HK-2 (cell line): ENCODE results near the gene TENT4B.

Experiments used
- DNase-seq: peaks from one replicate; pipeline ENCODE4 v3.0.0-alpha.2; 2018; ENCODE audit not compliant: unreplicated experiment

TENT4B gene

GRCh38 chr16:50256604-50257003 lies 103.5 kb downstream of the TENT4B start:
- DNase-seq = no peak

- no peak for DNase-seq
Measured at GRCh38 chr16:50257876-50258275, 104.8 kb downstream of the TENT4B start.

GRCh38 chr16:50259334-50260205 lies 106.5 kb downstream of the TENT4B start:
- no peak for DNase-seq

- no peak for DNase-seq
Measured at GRCh38 chr16:50260206-50261159, 107.4 kb downstream of the TENT4B start.

GRCh38 chr16:50261160-50261706 lies 108.1 kb downstream of the TENT4B start:
- no peak for DNase-seq

- no peak for DNase-seq
Measured at GRCh38 chr16:50261707-50262235, 108.7 kb downstream of the TENT4B start.

- no peak for DNase-seq
Measured at GRCh38 chr16:50263060-50263909, 110.2 kb downstream of the TENT4B start.

- DNase-seq = no peak
Measured at GRCh38 chr16:50263940-50264929, 111.1 kb downstream of the TENT4B start.

GRCh38 chr16:50265260-50265659 lies 112.2 kb downstream of the TENT4B start:
- no peak for DNase-seq

- DNase-seq = no peak
Measured at GRCh38 chr16:50265716-50266336, 112.7 kb downstream of the TENT4B start.

GRCh38 chr16:50266337-50267091 lies 113.4 kb downstream of the TENT4B start, which contains the start of gene ADCY7:
Gene ADCY7 (plus strand): TSS chr16:50266551. CDS start chr16:50288180, 21,629 bp downstream.
- peak; percentile 90 for DNase-seq

- no peak for DNase-seq
Measured at GRCh38 chr16:50267151-50267631, 114.1 kb downstream of the TENT4B start.

- no peak for DNase-seq
Measured at GRCh38 chr16:50267651-50268050, 114.5 kb downstream of the TENT4B start.

GRCh38 chr16:50268352-50268751 lies 115.2 kb downstream of the TENT4B start:
- DNase-seq = no peak

GRCh38 chr16:50269061-50269705 lies 116.1 kb downstream of the TENT4B start:
- DNase-seq = no peak

- DNase-seq = no peak
Measured at GRCh38 chr16:50269769-50270509, 116.8 kb downstream of the TENT4B start.

- no peak for DNase-seq
Measured at GRCh38 chr16:50270510-50271147, 117.5 kb downstream of the TENT4B start.
